HG02852 (cell line): ENCODE data around the gene COPS7A.

Experiments
- ATAC-seq: cut with Tn5 transposase; IDR thresholded peaks from one replicate; pipeline ENCODE4 v1.9.1; 2021; ENCODE audit warnings: mild to moderate bottlenecking, moderate library complexity; ENCODE audit not compliant: unreplicated experiment

Gene COPS7A

DNA sequence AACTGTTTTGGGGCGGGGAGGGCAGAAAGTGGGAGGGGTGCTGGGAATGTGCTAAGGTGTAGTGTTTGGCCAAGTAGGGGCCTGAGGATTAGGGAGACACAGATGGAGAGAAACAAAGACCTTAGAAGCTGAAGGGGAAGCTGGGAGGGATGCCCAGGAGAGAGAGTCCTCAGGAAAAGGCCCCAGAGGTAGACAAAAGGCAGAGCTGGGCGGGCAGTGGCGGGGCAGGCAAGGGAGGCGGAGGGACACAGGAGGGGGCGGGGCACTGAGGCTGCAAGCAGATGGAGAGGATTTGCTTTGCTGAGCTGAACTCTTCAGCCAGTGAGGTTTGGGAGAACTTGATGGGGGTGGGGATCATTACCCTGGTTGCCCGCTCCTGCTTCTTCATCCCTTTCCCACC is 45.1 kb downstream of the COPS7A start:
- ATAC-seq = no peak

- ATAC-seq = no peak
Observed at GRCh38 chr12:6769666-6770065, 45.8 kb downstream of the COPS7A start.

DNA sequence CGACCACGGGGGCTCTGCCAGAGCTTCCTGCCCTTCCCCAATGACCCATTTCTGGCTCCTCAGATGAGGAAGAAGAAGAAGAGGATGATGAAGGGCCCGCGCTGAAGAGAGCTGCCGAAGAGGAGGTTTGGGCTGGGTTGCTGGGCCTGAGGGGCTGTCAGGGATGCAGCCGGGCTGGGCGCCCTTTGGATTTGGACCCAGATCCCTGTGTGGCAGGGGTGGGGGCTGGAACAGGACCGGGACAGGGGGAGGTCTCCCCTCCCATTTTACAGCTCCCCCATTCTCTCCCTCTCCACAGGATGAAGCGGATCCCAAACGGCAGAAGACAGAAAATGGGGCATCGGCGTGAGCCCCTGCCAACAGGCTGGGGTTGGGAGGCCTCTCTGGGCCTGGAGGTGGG is 46.2 kb downstream of the COPS7A start:
- no peak for ATAC-seq

DNA sequence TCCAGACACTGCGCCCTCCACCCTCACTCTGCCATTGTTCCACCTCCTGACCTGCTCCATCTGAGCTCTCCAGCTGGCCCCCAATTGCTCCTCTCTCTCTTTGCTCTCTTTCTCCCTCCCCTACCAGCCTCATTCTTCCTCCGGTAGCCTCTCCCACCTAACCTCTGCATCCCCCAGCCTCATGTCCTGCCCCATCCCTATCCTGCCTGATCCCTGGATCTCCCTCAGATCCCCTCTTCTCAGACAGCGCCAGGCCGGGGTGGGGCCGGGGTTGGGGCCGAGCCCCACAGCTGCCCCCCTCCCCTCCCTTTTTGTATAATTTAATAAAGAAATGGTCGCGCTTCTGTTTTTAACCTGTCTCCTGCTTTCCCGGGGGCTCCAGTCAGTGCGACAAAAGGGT is 46.8 kb downstream of the COPS7A start:
- ATAC-seq = no peak

DNA sequence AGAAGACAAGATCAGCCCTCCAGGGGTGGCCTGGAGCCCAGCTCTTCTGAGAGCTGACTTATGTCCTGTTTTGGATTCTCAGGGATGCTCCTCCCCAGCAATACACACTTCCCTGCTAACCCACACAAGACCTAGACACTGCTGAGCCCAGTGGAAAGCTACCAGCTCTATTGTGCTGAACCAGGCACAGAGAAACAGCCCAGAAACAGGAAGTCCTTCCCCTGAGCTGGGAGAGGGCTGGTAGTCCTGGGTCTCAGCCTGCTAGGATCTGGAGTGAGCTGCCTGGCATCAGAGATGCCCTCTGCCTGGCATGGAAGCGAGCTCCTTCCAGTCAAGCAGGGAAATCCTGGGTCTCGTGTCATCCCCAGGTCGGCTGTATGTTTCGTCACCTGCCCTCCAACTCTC is 47.2 kb downstream of the COPS7A start:
- ATAC-seq = no peak

- ATAC-seq = no peak
Observed at GRCh38 chr12:6771509-6772330, 47.9 kb downstream of the COPS7A start.

DNA sequence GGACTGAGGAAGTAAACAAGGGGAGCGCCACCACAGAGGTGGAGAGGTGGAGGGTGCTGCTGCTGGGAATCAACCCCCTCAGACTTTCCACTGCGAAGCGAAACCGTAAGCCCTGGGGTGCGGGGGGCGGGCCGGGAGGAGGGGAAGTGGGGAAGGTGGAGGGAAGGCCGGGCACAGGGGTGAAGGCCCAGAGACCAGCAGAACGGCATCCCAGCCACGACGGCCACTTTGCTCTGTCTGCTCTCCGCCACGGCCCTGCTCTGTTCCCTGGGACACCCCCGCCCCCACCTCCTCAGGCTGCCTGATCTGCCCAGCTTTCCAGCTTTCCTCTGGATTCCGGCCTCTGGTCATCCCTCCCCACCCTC is 48.5 kb downstream of the COPS7A start, which contains the start of gene LAG3:
LAG3 (plus strand) TSS at position 190 of the 365 bp plus-strand sequence. CDS start 333 bp downstream, outside the sequence.
- ATAC-seq = no peak

GRCh38 chr12:6772726-6773589 is 49.1 kb downstream of the COPS7A start:
- no peak for ATAC-seq

DNA sequence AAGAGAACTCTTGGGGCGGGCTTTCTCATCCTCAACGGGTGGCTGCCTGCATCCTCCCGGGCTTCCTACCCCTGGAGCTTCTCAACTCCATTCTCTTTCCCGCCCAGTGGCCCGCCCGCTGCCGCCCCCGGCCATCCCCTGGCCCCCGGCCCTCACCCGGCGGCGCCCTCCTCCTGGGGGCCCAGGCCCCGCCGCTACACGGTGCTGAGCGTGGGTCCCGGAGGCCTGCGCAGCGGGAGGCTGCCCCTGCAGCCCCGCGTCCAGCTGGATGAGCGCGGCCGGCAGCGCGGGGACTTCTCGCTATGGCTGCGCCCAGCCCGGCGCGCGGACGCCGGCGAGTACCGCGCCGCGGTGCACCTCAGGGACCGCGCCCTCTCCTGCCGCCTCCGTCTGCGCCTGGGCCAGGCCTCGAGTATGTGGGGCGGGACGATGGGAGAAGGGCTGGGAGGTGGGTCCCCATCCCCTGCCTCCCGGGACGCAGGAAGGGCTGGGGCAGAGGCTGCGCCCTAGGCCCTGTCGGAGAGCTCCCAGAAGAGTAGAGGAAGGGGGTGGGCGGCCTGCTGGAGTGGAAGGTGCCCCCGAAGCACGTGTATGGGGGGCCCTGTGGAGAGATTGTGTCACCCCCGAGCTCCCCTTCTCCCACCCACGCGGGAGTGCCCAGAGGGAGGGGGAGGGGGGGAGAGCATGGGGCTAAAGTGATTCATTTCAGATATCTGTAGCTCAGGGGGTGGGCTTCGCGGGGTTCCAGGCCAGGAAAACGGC is 49.9 kb downstream of the COPS7A start:
- no peak for ATAC-seq

- no peak for ATAC-seq
Observed at GRCh38 chr12:6774499-6775062, 50.7 kb downstream of the COPS7A start.

DNA sequence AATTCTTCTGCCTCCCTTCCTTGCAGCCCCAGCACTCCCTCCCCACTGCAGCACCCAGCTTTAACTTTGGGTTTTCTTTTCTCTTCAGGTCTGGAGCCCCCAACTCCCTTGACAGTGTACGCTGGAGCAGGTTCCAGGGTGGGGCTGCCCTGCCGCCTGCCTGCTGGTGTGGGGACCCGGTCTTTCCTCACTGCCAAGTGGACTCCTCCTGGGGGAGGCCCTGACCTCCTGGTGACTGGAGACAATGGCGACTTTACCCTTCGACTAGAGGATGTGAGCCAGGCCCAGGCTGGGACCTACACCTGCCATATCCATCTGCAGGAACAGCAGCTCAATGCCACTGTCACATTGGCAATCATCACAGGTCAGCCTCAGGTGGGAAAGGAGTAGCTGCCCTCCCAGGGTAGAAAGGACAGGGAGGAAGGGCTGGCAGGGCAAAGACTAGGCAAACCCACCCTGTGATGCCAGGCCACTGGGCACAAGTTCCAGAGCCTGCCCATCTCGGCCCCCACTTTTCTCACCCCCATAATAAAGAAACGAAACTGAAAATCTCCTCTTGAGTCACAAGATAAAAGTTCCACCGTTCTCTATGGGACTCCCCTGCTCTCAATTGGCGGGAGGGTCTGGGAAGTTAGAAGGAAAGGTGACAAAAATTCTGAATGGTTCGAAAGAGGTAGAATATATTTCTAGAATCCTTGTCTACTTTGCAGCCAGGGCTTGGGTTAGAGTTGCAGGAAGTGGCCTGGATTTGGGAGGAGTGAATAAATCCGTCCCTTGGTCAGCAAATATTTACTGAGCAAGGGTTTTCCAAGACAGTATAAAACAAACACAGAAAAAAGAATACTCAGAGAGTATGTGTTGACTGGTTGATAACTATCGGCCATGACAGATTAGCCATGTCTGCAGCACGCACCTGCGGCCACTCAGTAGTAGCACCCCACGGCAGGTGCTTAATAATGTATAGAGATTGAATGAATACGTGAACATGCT is 51.6 kb downstream of the COPS7A start:
- no peak for ATAC-seq

DNA sequence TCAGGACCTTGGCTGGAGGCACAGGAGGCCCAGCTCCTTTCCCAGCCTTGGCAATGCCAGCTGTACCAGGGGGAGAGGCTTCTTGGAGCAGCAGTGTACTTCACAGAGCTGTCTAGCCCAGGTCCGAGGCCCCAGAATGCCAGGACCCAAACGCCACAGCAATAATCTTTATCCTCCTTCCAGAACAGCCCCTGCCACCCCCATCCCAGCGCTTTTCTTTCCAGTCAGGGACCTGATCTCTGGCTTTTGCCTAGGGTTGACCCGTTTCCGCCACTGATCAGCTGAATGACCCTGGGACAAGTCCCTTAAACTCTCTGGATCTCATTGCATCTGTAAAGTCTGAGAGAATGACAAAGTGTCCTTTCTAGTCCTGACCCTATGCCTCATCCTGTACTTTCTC is 53.5 kb downstream of the COPS7A start:
- ATAC-seq = no peak

GRCh38 chr12:6778217-6778573 is 54.3 kb downstream of the COPS7A start:
- no peak for ATAC-seq

DNA sequence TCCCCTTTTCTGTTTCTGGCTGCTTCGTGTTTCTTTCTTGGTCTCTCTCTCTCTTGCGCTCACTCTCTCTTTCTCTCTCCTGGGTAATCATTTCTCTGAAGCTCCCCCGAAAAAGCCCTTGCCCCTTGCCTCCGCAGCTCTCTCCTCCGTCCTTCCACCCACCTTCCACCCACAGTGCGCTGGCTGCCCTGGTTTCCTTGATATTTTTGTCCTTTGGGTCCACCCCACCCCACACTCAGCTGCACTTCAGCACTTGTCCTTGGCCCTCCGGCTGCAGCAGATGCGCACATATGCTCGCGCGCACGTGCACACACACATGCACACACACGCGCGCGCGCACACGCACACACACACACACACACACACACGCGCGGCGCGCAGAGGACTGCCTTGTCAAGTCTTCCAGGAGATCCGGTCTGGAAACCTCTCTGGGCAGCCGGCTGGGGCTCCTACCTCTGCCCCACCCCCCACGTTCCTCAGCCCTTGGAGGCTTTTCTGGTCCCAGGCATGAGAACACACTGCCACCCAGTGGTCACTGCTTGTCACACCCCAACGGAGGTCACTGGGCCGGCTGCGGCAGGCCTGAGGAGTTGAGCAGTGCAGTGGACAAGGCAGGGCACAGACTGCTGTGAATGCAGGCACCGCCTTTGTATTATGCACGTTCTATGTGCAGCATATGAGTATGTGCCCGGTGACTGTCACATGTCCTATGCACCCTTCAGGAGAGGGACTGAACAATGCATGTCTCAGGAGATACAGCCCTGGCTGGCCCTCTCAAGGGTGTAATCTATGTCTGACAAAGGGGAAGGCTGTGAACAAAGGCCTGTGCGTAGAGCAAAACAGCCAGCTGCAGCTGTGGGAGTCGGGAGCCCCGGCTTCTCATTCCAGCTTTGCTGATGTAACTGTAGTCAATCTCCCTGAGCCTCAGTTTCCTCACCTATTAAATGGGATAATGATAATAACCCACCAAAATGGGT is 55.0 kb downstream of the COPS7A start:
- ATAC-seq = peak; percentile 68

- ATAC-seq = no peak
Observed at GRCh38 chr12:6779708-6780432, 56.0 kb downstream of the COPS7A start.

GRCh38 chr12:6780573-6780972 is 56.7 kb downstream of the COPS7A start:
- ATAC-seq = no peak
